C4-2B (cell line): ENCODE results near the gene ISCU.

Source experiments
- H3K27ac ChIP-seq: fragments of 450-650 bp; 2 replicates; pipeline ENCODE4 v1.5.1; 2017
- ZFX ChIP-seq: fragments of 450-650 bp; IDR thresholded peaks from 2 replicates; pipeline ENCODE4 v1.6.1; 2017
- TF ChIP-seq, protein P1 (sequence below): fragments of 450-650 bp; conservative IDR thresholded peaks from 2 replicates; pipeline ENCODE4 v1.5.1; 2017; ENCODE audit warnings: mild to moderate bottlenecking

ISCU gene

DNA sequence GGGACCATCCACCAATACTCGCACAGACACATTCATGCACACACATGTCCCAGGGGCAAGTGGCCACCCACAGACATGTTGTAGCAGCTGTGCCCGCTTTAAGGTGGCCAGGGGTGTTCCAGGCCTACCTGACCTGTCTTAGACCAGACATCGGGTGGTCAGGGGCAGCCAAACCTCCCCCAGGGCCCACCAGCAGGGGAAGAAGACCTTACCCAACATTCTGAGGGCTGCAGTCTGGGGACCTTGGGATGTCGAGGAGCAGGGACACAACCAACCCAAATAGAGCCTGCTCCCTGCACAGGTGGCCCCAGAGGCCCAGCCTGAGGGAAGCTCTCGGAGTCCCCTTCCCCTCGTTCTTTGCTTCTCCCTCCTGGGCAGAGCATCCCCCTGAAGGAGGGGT lies 37.1 kb downstream of the ISCU start:
- no peak for TF ChIP-seq ZFX
- TF ChIP-seq, protein P1, sequence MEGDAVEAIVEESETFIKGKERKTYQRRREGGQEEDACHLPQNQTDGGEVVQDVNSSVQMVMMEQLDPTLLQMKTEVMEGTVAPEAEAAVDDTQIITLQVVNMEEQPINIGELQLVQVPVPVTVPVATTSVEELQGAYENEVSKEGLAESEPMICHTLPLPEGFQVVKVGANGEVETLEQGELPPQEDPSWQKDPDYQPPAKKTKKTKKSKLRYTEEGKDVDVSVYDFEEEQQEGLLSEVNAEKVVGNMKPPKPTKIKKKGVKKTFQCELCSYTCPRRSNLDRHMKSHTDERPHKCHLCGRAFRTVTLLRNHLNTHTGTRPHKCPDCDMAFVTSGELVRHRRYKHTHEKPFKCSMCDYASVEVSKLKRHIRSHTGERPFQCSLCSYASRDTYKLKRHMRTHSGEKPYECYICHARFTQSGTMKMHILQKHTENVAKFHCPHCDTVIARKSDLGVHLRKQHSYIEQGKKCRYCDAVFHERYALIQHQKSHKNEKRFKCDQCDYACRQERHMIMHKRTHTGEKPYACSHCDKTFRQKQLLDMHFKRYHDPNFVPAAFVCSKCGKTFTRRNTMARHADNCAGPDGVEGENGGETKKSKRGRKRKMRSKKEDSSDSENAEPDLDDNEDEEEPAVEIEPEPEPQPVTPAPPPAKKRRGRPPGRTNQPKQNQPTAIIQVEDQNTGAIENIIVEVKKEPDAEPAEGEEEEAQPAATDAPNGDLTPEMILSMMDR: no peak
- no peak overlapping the region for H3K27ac ChIP-seq

DNA sequence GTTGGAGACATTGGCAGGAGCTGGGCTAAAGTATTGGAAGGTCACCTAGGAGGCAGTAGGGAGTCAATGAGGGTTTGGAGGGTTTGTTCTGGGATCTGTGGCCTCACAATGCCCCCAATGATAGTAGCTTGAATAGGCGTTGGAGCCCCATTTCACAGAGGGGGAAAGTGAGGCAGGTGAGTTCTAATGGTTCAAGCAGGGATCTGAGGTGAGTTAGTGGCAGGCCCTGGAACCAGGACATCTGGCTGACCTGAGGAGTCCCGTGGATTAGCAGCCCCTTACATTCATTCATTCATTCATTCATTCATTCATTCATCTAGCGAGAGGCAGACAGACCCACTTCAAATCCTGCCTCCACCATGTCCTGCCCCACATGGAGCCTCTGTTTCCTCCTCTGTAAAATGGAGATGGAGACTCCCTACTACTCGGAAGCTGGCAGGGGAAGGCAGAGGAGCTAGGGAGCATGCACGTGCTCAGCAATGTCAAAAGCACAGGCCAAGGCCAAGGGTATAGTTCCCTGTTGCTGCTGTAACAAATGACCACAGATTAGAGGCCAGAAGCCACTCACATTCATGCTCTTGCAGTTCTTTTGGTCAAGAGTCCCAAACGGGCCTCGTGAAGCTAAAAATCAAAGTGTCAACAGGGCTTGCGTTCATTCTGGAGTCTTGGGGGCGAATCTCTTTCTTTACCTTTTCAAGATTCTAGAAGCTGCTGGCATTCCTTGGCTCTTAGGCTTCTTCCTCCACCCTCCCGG lies 37.7 kb downstream of the ISCU start:
- TF ChIP-seq ZFX: no peak
- TF ChIP-seq, protein P1: no peak
- H3K27ac ChIP-seq: no peak overlapping the region

DNA sequence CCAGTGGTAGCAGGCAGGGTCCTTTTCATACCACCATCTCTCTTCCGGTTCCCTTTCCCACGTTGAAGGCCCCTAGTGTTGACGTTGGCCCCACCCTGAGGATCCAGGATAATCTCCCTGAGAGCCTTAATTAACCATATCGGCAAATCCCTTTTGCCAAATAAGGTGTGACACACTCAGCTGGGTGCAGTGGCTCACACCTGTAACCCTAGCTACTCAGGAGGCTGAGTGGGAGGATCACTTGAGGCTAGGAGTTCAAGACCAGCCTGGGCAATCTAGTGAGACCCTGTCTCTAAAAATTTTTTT lies 38.3 kb downstream of the ISCU start:
- H3K27ac ChIP-seq: no peak overlapping the region
- no peak for TF ChIP-seq ZFX
- TF ChIP-seq, protein P1: no peak

DNA sequence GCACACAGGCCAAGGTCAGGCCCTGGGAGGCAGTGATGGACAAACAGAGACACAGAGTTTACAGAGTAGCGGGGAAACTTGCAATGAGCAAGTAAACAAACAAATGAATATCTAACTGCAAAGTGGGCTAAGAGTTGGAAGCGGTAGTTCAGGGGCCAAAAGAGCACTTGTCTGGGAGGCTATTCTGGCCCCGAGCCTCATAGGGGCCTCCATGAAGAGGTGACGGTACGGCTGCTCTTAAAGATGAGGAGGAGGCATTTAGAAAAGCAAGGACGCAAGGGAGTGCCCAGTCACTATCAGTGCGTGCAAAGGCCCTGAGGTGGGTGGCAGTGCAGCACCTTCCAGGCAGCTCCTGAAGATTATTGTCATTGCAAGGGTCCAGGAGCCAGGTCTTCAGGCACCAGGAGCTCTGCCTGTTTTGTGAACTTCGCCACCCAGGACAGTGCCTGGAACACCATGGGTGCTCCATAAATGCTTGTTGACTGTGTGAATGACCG lies 39.9 kb downstream of the ISCU start:
- H3K27ac ChIP-seq: no peak overlapping the region
- TF ChIP-seq ZFX: no peak
- TF ChIP-seq, protein P1: no peak

DNA sequence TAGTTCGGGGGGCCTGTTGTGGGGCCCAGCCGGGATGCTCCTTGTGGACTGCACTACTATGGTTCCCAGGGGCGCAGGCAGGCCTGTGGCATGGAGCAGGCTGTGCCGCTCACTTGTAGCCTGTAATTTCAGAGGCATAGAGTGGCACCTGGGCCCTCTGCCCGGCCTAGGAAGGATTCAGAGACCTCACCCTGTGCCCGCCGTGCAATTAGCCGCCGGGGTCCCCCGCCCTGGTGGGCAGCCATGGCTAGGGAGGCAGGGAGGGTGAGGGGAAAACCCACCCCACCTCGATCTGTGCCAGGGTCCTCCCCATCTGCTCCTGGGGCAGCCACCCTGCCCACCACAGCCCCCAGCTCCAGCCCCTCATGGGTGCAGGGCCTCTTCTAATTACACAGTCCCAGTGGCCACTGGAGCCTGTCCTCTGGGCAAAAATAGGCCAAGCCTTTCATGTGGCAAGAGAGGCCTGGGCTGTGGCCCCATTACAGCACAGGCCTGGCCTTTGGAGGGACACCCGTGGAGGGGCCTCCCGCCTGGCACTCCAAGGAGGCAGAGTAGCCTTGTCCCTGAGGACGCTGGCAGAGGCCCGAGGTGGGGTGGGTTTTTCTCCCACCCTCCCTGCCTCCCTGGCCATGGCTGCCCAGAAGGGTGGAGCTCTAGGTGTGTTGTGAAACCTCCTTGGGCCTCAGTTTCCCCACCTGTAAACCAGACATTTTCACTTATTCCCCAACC lies 40.7 kb downstream of the ISCU start:
- no peak for TF ChIP-seq ZFX
- TF ChIP-seq, protein P1: no peak
- no peak overlapping the region for H3K27ac ChIP-seq

DNA sequence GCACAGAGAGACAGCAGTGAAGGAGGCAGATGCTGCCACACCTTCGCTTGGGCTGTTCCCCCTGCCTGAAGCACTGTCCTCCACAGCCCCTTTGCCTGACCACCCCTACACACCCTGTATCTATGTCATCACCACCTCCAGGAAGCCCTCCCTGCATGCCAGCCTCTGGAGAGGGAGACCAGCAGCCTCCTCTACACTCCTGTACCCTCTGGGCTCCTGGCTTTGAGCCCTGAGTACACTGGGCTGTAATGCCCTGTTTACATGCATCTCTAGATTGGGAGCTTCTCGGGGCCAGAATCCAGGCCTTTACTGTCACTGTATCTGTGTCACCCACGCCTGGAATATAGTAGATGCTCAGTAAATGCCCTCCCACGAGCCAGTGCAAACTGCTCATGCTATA lies 41.3 kb downstream of the ISCU start:
- no peak for TF ChIP-seq ZFX
- TF ChIP-seq, protein P1: no peak

DNA sequence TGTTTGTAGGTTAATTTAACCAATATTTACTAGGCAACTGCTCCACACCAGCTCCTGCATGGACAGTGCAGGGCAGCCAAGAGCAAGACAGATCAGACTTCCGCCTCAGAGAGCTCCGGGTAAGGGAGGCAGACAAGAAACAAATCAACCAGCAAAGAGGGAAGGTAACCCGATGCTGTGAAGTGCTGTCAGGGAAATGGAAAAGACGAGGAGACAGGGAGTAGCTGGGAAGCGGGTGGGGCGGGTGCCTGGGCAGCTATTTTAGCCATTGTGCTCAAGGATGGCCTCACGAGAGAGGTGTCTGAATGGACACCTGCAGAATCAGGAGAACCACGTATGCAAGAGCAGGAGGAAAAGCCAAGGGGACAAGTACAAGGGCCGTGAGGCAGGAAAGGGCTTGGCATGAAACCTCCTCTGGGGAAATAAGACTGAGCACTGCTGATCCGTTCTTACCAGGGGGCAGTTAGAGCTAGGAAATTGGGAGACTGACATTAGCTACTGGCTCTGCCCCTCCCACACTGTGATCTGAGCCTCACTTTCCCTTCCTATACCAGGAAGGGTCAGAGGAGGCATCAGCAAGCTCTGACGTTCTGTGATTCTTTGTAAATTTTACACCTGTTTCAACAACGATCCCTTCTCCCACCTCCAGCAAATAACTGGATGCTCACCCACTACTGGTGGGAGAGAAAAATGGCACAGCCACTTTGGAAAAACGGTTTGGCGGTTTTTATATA lies 42.0 kb downstream of the ISCU start:
- no peak for TF ChIP-seq ZFX
- TF ChIP-seq, protein P1: no peak
- no peak overlapping the region for H3K27ac ChIP-seq

More for the DNA sequence above, 41.3 kb downstream of the ISCU start:
- no peak overlapping the region for H3K27ac ChIP-seq
